ENCODE measurements around the gene KCNQ1. TPM values are rescaled to one million over a fixed set of nuclear protein-coding genes. Genes with fewer than 3 reads are reported as not detected.
A peak's percentile ranks its signal among the peaks of the same experiment; 100 is the strongest.

KCNQ1 gene
- total RNA-seq, 1 experiment from 2014 or later, result 2.5 TPM

DNA sequence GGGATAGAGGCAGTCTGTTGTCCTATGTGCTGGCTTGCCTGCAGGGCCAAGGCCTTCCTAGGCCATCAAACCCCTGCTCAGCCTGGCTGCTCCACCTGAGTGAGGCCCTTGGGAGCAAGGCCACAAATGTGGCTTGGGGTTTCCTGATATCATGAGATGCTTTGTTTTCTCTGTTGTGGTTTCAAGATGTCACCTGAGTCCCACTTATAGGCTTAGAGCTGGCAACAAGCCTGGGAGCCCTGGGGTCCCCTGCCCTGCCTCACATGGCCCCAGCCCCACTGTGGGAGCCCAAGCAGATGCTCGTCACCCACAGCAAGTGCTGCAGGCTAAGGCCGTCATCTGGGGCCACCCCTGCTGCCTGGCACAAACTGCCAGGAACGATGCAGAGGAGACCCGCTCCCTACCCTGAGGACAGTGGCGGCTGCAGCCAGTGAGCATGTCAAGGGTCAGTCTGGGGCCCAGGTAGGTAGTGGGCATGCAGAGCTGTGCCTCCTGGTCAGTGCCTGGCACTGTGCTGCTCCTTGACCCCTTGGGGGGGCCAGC is 330.3 kb downstream of the KCNQ1 start:
- peak; percentile 5 for DNase-seq (ENCODE audit: low spot score)
- no peak for ATAC-seq
- CTCF ChIA-PET, result interaction anchor here (0.6 to 1.0 kb wide), 4 partner anchors 34 to 1098 kb away, joined by 3 to 5 read pairs (median 4); no protein-coding TSS in a partner anchor
- Mint-ChIP-seq H3K4me3 (no peak overlapping the region), H3K36me3 (no peaks in the 10 kb centered on the region), H3K4me1 (no peaks in the 10 kb centered on the region), H3K9me3 (no peaks in the 10 kb centered on the region), H3K27me3 (ENCODE audit: low read depth) (peaks cover 57% of the 10 kb centered on the region), H3K27ac (no peak overlapping the region)
- no peak for TF ChIP-seq ZNF121 (CRISPR knock-in tag; IDR thresholded peaks at IDR 0.05)
- no peak for TF ChIP-seq CDX4 (CRISPR knock-in tag; IDR thresholded peaks at IDR 0.05; ENCODE audit: borderline replicate concordance)
- no peak for TF ChIP-seq ZMAT4 (CRISPR knock-in tag; IDR thresholded peaks at IDR 0.05)
- TF ChIP-seq NFATC4 (CRISPR knock-in tag; IDR thresholded peaks at IDR 0.05), result no peak
- TF ChIP-seq CREB1 (CRISPR knock-in tag; IDR thresholded peaks at IDR 0.05), result no peak
- no peak for TF ChIP-seq GRHL2 (CRISPR knock-in tag; IDR thresholded peaks at IDR 0.05; ENCODE audit: insufficient replicate concordance, severe bottlenecking)
- TF ChIP-seq AR (CRISPR knock-in tag; IDR thresholded peaks at IDR 0.05), result no peak
- TF ChIP-seq CTCF (IDR thresholded peaks at IDR 0.05), result no peak
- POLR2A ChIA-PET, result no interaction called here

DNA sequence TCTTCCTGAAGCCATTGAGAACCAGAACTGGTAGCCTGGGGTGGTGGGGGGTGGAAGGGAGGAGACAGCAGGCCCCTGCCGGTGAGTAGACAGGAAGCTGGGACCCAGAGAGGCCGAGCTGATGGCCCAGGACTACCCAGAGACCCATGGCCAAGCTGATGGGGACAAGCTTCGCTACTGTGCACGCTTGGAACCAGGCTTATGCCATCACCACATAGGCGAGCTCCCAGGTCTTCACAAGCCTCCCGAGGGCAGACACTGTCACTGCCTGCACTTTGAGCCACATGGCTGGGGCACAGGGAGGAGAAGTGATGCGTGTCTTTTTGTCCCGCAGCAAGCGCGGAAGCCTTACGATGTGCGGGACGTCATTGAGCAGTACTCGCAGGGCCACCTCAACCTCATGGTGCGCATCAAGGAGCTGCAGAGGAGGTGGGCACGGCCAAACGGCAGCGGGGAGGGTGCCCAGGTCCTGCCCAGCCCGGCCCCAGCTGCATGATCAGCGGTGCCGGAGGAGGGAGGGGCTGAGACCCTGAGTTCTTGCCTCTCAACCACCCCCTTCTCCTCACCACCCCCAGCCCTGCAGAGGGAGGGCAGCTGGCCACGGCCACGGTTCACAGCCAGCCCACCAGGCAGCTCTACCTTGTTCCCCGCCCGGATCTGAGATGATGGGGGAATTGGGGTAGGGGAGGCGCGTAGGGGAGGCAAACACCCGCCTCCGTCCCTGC is 331.0 kb downstream of the KCNQ1 start:
- no peak for TF ChIP-seq TCF7 (CRISPR knock-in tag; IDR thresholded peaks at IDR 0.05; ENCODE audit: low read depth)
- no peak for TF ChIP-seq RELA (CRISPR knock-in tag; IDR thresholded peaks at IDR 0.05; ENCODE audit: borderline replicate concordance)
- no peak for TF ChIP-seq ATF6 (CRISPR knock-in tag; IDR thresholded peaks at IDR 0.05)
- TF ChIP-seq, protein P1, sequence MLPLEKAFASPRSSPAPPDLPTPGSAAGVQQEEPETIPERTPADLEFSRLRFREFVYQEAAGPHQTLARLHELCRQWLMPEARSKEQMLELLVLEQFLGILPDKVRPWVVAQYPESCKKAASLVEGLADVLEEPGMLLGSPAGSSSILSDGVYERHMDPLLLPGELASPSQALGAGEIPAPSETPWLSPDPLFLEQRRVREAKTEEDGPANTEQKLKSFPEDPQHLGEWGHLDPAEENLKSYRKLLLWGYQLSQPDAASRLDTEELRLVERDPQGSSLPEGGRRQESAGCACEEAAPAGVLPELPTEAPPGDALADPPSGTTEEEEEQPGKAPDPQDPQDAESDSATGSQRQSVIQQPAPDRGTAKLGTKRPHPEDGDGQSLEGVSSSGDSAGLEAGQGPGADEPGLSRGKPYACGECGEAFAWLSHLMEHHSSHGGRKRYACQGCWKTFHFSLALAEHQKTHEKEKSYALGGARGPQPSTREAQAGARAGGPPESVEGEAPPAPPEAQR (CRISPR knock-in tag; IDR thresholded peaks at IDR 0.05), result no peak
- ChIA-PET POLR2A (no interaction called here), CTCF (interaction anchor here (0.6 to 1.0 kb wide), 3 partner anchors 35 to 1097 kb away, joined by 3 to 5 read pairs (median 3); no protein-coding TSS in a partner anchor)
- no peaks in the 10 kb centered on the region for H3K9me3 Mint-ChIP-seq
- no peak overlapping the region for H3K4me3 Mint-ChIP-seq
- peaks cover 52% of the 10 kb centered on the region for H3K27me3 Mint-ChIP-seq (ENCODE audit: low read depth)
- H3K4me1 Mint-ChIP-seq, result 0 out of 2 replicates have a peak, but pooled peaks cover under 1% of the 10 kb centered on the region
- peak; percentile 8 for DNase-seq (ENCODE audit: low spot score)
- H3K27ac Mint-ChIP-seq, result no peak overlapping the region
- no peak for ATAC-seq
- no peaks in the 10 kb centered on the region for H3K36me3 Mint-ChIP-seq

Data from WTC11 (cell line).